IMR-90 (cell line): ENCODE measurements around the gene SNX1. TPM values are rescaled to one million over a fixed set of nuclear protein-coding genes. Genes with fewer than 3 reads are reported as not detected.

Experiments used
- ATAC-seq: fragments of 200-7000 bp; cut with Tn5 transposase; 2 replicates; pipeline ENCODE4 v1.9.1; 2020; ENCODE audit warnings: low read depth, mild to moderate bottlenecking, moderate library complexity
- BruUV-seq: library from RNA; stranded (reverse); fragments of 400-500 nt; replicated peaks from 2 replicates; lab custom pipeline; 2021; lab: Mats Ljungman, UMichigan
- CTCF ChIA-PET: fragments of 300-600 bp; formaldehyde crosslinking; extraction: SDS; loops from one replicate; lab custom pipeline; 2021; ENCODE audit warnings: antibody characterized with exemption; lab: Yijun Ruan, JAX
- POLR2A ChIA-PET: fragments of 300-600 bp; sonication (Branson Sonifier 250); formaldehyde crosslinking; loops from one replicate; lab custom pipeline; 2022; ENCODE audit warnings: antibody characterized with exemption; ENCODE audit not compliant: unreplicated experiment; lab: Charles Lee
- DNase-seq: peaks from one replicate; pipeline ENCODE4 v3.0.0; 2013
- H2AFZ ChIP-seq: replicated peaks from 2 replicates; pipeline ENCODE3; 2013; ENCODE audit warnings: low read length, mild to moderate bottlenecking; ENCODE audit not compliant: poor library complexity
- H2AK5ac ChIP-seq: 2 replicates; pipeline ENCODE4 v1.6.1; 2013; ENCODE audit warnings: low read depth, low read length, inconsistent platforms
- H2AK9ac ChIP-seq: replicated peaks from 2 replicates; pipeline ENCODE3; 2013; ENCODE audit warnings: mild to moderate bottlenecking, low read depth, low read length, moderate library complexity; ENCODE audit not compliant: poor library complexity
- H2BK120ac ChIP-seq: 2 replicates; pipeline ENCODE4 v1.6.1; 2013; ENCODE audit warnings: low read depth, low read length, inconsistent platforms
- H2BK15ac ChIP-seq: 3 replicates; pipeline ENCODE4 v1.6.1; 2013; ENCODE audit warnings: low read depth, low read length, inconsistent platforms
- H2BK20ac ChIP-seq: 2 replicates; pipeline ENCODE4 v1.6.1; 2013; ENCODE audit warnings: low read depth, mild to moderate bottlenecking, inconsistent platforms, low read length, moderate library complexity
- H2BK5ac ChIP-seq: 2 replicates; pipeline ENCODE4 v1.6.1; 2013; ENCODE audit warnings: mild to moderate bottlenecking, low read depth, low read length, inconsistent platforms; ENCODE audit not compliant: poor library complexity, severe bottlenecking
- H3K14ac ChIP-seq: replicated peaks from 2 replicates; pipeline ENCODE4 v1.6.1; 2013; ENCODE audit warnings: low read depth, low read length, inconsistent platforms
- H3K18ac ChIP-seq: 2 replicates; pipeline ENCODE4 v1.6.1; 2013; ENCODE audit warnings: low read depth, low read length, control low read depth
- H3K23ac ChIP-seq: 2 replicates; pipeline ENCODE4 v1.6.1; 2013; ENCODE audit warnings: low read depth, low read length, inconsistent platforms
- H3K27ac ChIP-seq: 2 replicates; pipeline ENCODE4 v1.5.1; 2013; ENCODE audit warnings: mild to moderate bottlenecking, control low read depth, low read length; ENCODE audit not compliant: insufficient read depth
- H3K27me3 ChIP-seq: 2 replicates; pipeline ENCODE4 v1.6.1; 2013; ENCODE audit warnings: low read length; ENCODE audit not compliant: control insufficient read depth, insufficient read depth
- H3K36me3 ChIP-seq: 2 replicates; pipeline ENCODE4 v1.6.1; 2013; ENCODE audit warnings: low read length, mixed read lengths; ENCODE audit not compliant: control insufficient read depth, insufficient read depth
- H3K4ac ChIP-seq: 2 replicates; pipeline ENCODE4 v1.6.1; 2013; ENCODE audit warnings: low read depth, low read length, inconsistent platforms
- H3K4me1 ChIP-seq: 2 replicates; pipeline ENCODE4 v1.6.1; 2013; ENCODE audit warnings: low read length, mixed read lengths; ENCODE audit not compliant: control insufficient read depth, insufficient read depth
- H3K4me2 ChIP-seq: 2 replicates; pipeline ENCODE4 v1.6.1; 2013; ENCODE audit warnings: low read depth, mild to moderate bottlenecking, control low read depth, low read length, moderate library complexity
- H3K4me3 ChIP-seq: 2 replicates; pipeline ENCODE4 v1.5.1; 2013; ENCODE audit warnings: low read depth, mild to moderate bottlenecking, control low read depth, low read length, moderate library complexity; ENCODE audit not compliant: insufficient read depth
- H3K56ac ChIP-seq: 2 replicates; pipeline ENCODE4 v1.6.1; 2013; ENCODE audit warnings: low read length, inconsistent platforms; ENCODE audit not compliant: insufficient read depth; ENCODE audit errors: extremely low read depth
- H3K79me1 ChIP-seq, 2 experiments: 2 replicates each; pipeline ENCODE4 v1.6.1; 2013; ENCODE audit warnings: low read length in 2 of 2, inconsistent platforms in 1 of 2, low read depth in 1 of 2
- H3K9ac ChIP-seq: 2 replicates; pipeline ENCODE4 v1.6.1; 2013; ENCODE audit warnings: low read depth, low read length, control low read depth
- H3K9me1 ChIP-seq: 2 replicates; pipeline ENCODE4 v1.6.1; 2013; ENCODE audit warnings: low read length, inconsistent platforms; ENCODE audit not compliant: insufficient read depth
- H3K9me3 ChIP-seq: 2 replicates; pipeline ENCODE4 v1.6.1; 2013; ENCODE audit warnings: low read length; ENCODE audit not compliant: control insufficient read depth, insufficient read depth
- H4K20me1 ChIP-seq: 2 replicates; pipeline ENCODE4 v1.6.1; 2013; ENCODE audit warnings: low read length, inconsistent platforms; ENCODE audit not compliant: insufficient read depth
- H4K5ac ChIP-seq: 2 replicates; pipeline ENCODE4 v1.6.1; 2013; ENCODE audit warnings: mild to moderate bottlenecking, low read depth, low read length, control low read depth
- H4K8ac ChIP-seq, 2 experiments: 2 replicates each; pipeline ENCODE4 v1.6.1; 2013; ENCODE audit warnings: low read depth in 2 of 2, low read length in 2 of 2, control low read depth in 1 of 2, inconsistent platforms in 1 of 2
- H4K91ac ChIP-seq: 2 replicates; pipeline ENCODE4 v1.6.1; 2013; ENCODE audit warnings: low read depth, low read length, inconsistent platforms; ENCODE audit not compliant: insufficient read depth
- BHLHE40 ChIP-seq: fragments of 150-350 bp; IDR thresholded peaks from 2 replicates; pipeline ENCODE4 v1.6.1; 2016; ENCODE audit warnings: mild to moderate bottlenecking, low read depth, low read length
- CEBPB ChIP-seq: IDR thresholded peaks from 2 replicates; pipeline ENCODE4 v1.6.1; 2012; ENCODE audit warnings: low read depth, low read length, improper control_type of control experiment
- CHD1 ChIP-seq: IDR thresholded peaks from 2 replicates; pipeline ENCODE4 v1.6.1; 2012; ENCODE audit warnings: low read depth, low read length, improper control_type of control experiment
- CTCF ChIP-seq: conservative IDR thresholded peaks from 2 replicates; pipeline ENCODE4 v1.5.1; 2012; ENCODE audit warnings: mild to moderate bottlenecking, low read depth, low read length, improper control_type of control experiment
- FOS ChIP-seq: fragments of 150-350 bp; IDR thresholded peaks from 2 replicates; pipeline ENCODE4 v1.6.1; 2016; ENCODE audit warnings: low read depth, low read length
- MAFK ChIP-seq: IDR thresholded peaks from 2 replicates; pipeline ENCODE4 v1.6.1; 2012; ENCODE audit warnings: low read depth, low read length, improper control_type of control experiment
- NFE2L2 ChIP-seq: fragments of 150-350 bp; IDR thresholded peaks from 2 replicates; pipeline ENCODE4 v1.6.1; 2016; ENCODE audit warnings: low read depth, mild to moderate bottlenecking, low read length
- RCOR1 ChIP-seq: IDR thresholded peaks from 2 replicates; pipeline ENCODE4 v1.6.1; 2012; ENCODE audit warnings: mild to moderate bottlenecking, low read length, improper control_type of control experiment; ENCODE audit not compliant: insufficient replicate concordance
- USF2 ChIP-seq: fragments of 150-350 bp; IDR thresholded peaks from 2 replicates; pipeline ENCODE4 v1.6.1; 2017; ENCODE audit warnings: mild to moderate bottlenecking, antibody characterized with exemption, low read length, low read depth
- WGBS, 2 experiments: methylation state at CpG; one replicate each; pipeline versions ENCODE4 v1.1.5 to v1.1.7; 2013; ENCODE audit warnings: missing lambda C conversion rate in 2 of 2; ENCODE audit not compliant: insufficient read length in 1 of 2; ENCODE audit errors: extremely low coverage in 2 of 2; 5-methylcytosine and 5-hydroxymethylcytosine counted together
- dilution Hi-C: fragments of 300-500 bp; cut with HindIII; formaldehyde crosslinking; loops from one replicate; pipeline ENCODE4 v1.14.3; 2018; ENCODE audit warnings: low sequenced_read_pairs; ENCODE audit not compliant: unreplicated experiment
- in situ Hi-C: fragments of 300-500 bp; cut with MboI; formaldehyde crosslinking; loops from 3 replicates; pipeline ENCODE4 v1.14.3; 2019; ENCODE audit warnings: low sequenced_read_pairs, inconsistent platforms, mixed read lengths
- intact Hi-C: fragments of 100-400 bp; cut with micrococcal nuclease; formaldehyde crosslinking; loops from 2 replicates; pipeline ENCODE4 v1.10.0; 2022
- polyA plus RNA-seq, 3 experiments: library from polyadenylated mRNA; depleted of rRNA; stranded (reverse); fragments of >200 nt; gene quantifications; 2 replicates each; pipeline ENCODE4 v1.2.3, GENCODE V29; 2012; ENCODE audit warnings: low replicate concordance in 1 of 3
- total RNA-seq: library from RNA; depleted of rRNA; stranded (reverse); fragments of >200 nt; gene quantifications from 2 replicates; pipeline ENCODE4 v1.2.3, GENCODE V29; 2012

Gene SNX1
- total and polyA plus RNA-seq, 2 of the 4 experiments (the other 2 are of a cell fraction) = 35.3 to 72.3 TPM

GRCh38 chr15:64148168-64148567, 52.4 kb downstream of the SNX1 start:
- CTCF ChIA-PET = no interaction called here
- H3K9ac ChIP-seq = no peak overlapping the region

More at GRCh38 chr15:64148168-64148567, 52.4 kb downstream of the SNX1 start:
- Histone ChIP-seq H2BK120ac (no peak overlapping the region), H4K5ac (no peak overlapping the region), H3K56ac (no peak overlapping the region), H3K9me3 (no peaks in the 10 kb centered on the region), H2AK9ac (no peak overlapping the region), H2BK5ac (no peak overlapping the region), H4K8ac (no peak overlapping the region), H3K4me1 (peaks cover 2% of the 10 kb centered on the region; the same call in 1 of the 2 replicates), H3K4me3 (no peak overlapping the region), H2AK5ac (no peak overlapping the region), H3K9me1 (peaks cover 6% of the 10 kb centered on the region; the same call in 1 of the 2 replicates), H3K4me2 (no peak overlapping the region), H4K20me1 (no peaks in the 10 kb centered on the region), H3K27ac (no peak overlapping the region), H4K91ac (no peak overlapping the region), H3K18ac (no peak overlapping the region), H3K14ac (no peak overlapping the region), H2BK20ac (no peak overlapping the region), H3K4ac (no peak overlapping the region), H3K23ac (no peak overlapping the region), H3K79me1 (no peaks in the 10 kb centered on the region), H3K36me3 (peaks cover 9% of the 10 kb centered on the region), H3K27me3 (peaks cover 15% of the 10 kb centered on the region), H2AFZ (no peak overlapping the region), H2BK15ac (no peak overlapping the region)
- ATAC-seq = no peak
- POLR2A ChIA-PET = no interaction called here
- BruUV-seq = no TSS peak
- in situ Hi-C loops (no loop called here), dilution Hi-C loops (no loop called here), intact Hi-C loops (loop anchor here (5.0 kb wide), 1 partner anchor 36 kb away; no protein-coding TSS in a partner anchor)
- no peak for DNase-seq
- no peak for TF ChIP-seq RCOR1
- TF ChIP-seq MAFK = no peak
- no peak for TF ChIP-seq FOS
- TF ChIP-seq CTCF = no peak
- no peak for TF ChIP-seq USF2
- TF ChIP-seq CEBPB = no peak
- no peak for TF ChIP-seq BHLHE40
- no peak for TF ChIP-seq NFE2L2
- TF ChIP-seq CHD1 = no peak
- 80% methylated on average over 1 of the region's 7 CpGs; no CpG with 5 or more reads in 1 of the 2 experiments for WGBS, 2 experiments
